ENCODE measurements around the gene PASK.

The PASK gene

DNA sequence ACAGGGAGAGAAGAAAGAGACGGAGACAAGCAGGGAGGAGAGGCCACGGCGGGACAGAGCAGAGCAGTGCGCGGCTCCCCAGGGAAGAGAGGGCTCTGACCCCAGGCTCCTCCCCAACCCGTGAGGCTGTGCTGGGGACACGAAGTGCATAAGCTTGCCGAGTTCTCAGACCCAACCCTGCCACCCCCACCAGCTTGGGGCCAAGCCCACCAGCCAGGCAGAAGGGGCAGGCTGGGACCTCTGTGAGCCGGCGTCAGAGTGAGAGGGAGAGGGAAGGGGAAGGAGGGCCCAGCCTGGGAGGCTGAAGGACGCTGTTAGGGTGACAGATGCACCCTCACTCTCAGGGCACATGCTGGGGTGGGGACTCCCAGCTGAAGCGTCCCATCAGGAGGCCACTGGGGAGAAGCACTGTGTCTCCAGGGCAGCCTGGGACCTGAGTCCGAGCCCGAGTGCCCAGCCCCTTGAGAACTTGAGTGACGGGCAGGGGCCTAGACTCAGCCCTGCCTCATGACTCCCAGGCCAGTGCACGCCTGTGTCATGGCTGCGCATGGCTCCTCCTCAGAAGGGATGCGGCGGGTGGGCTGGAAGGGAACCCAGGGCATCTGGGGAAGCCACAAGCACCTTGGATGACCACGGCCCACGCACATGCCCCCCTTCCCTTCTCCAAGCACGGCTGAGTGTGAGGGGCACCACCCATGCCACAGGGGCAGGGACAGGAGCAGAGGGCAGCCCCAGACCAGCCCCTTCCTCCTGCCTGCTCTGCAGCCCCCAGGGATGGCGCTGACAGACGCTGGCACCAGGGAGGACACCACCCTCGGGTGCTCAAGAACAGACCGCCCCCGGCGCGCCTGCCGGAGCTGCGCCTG lies 78.2 kb downstream of the PASK start:
- no peak for DNase-seq (ENCODE audit: low read depth)
- no peak overlapping the region for H3K4me3 ChIP-seq (ENCODE audit: low read depth, low read length)
- no peak for TF ChIP-seq CTCF (IDR thresholded peaks at IDR 0.05; ENCODE audit: control insufficient read depth, extremely low read depth, insufficient read depth)

- no peak for TF ChIP-seq CTCF (IDR thresholded peaks at IDR 0.05; ENCODE audit: control insufficient read depth, extremely low read depth, insufficient read depth)
- no peak overlapping the region for H3K4me3 ChIP-seq (ENCODE audit: low read depth, low read length)
- no peak for DNase-seq (ENCODE audit: low read depth)
These were observed 78.9 kb downstream of the PASK start for GRCh38 chr2:241070361-241070760.

GRCh38 chr2:241069821-241070281 lies 79.4 kb downstream of the PASK start:
- DNase-seq (ENCODE audit: low read depth): no peak
- no peak overlapping the region for H3K4me3 ChIP-seq (ENCODE audit: low read depth, low read length)
- TF ChIP-seq CTCF (IDR thresholded peaks at IDR 0.05; ENCODE audit: control insufficient read depth, extremely low read depth, insufficient read depth): no peak

DNA sequence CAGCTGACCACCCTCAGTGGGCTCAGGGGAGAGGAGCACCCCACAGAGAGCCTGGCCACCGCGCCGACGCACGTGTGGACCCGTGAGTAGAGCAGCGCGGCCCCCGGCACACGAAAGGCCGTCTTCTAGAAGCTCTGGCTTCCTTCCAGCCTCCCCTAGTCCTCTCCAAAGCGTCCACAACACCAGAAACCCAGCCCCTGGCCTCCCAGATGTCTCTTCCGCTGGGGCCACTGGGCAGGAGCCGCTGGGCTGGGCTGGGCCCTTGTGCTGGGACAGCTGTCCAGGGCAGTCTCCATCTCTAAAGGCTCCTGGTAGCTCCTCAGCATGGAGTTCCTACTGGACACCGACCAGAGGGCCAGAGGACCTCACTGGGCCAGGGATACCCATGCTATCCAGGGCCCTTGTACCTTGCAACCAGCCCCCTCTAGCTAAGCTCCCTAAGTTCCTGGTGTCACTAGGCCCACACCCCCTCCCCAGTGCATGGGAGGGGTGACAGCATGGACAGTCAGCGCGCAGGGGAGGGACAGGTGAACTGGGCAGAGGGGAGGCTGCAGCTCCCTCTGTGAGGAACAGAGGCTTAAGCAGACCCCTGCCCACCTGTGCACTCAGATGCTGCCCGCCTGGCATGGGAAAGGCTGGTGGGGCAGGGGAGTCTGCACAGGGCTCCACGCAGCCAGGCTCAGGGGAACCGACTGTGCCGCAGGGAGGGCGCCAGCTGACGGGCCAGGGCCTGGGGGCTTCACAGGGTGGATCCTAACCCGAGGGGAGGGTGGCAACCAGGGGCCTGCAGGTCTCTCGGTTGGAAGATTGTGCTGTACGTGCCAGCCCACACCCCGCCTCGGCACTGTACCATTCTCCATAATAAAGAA lies 80.1 kb downstream of the PASK start:
- DNase-seq (ENCODE audit: low read depth): no peak
- H3K4me3 ChIP-seq (ENCODE audit: low read depth, low read length): no peak overlapping the region
- TF ChIP-seq CTCF (IDR thresholded peaks at IDR 0.05; ENCODE audit: control insufficient read depth, extremely low read depth, insufficient read depth): no peak

- no peak for TF ChIP-seq CTCF (IDR thresholded peaks at IDR 0.05; ENCODE audit: control insufficient read depth, extremely low read depth, insufficient read depth)
- H3K4me3 ChIP-seq (ENCODE audit: low read depth, low read length): no peak overlapping the region
- DNase-seq (ENCODE audit: low read depth): no peak
These were observed 80.9 kb downstream of the PASK start for GRCh38 chr2:241068136-241068941.

DNA sequence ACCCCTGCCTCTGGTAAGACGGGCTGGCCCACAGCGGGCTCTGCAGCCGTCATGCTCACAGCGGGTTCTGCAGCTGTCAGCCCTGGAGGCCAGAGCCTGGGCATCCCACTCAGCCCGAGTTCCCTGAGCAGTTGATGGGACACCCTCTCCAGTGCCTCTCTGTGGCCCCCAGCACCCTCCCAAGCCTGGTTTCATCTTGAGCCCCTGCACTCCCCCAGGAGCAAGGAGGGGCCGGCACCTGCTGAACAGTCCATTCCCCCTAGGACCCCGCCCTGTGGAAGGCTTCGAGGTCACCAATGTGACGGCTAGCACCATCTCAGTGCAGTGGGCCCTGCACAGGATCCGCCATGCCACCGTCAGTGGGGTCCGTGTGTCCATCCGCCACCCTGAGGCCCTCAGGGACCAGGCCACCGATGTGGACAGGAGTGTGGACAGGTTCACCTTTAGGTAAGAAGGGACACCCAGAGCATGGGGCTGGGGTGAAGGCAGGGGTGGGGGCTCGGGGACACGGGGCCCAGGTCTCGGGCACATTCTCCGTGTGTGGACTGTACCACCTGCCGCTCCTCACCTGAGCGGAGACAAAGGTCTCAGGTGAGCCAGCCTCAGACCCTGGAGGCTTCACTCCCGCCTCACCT lies 81.7 kb downstream of the PASK start:
- DNase-seq (ENCODE audit: low read depth): no peak
- no peak overlapping the region for H3K4me3 ChIP-seq (ENCODE audit: low read depth, low read length)
- no peak for TF ChIP-seq CTCF (IDR thresholded peaks at IDR 0.05; ENCODE audit: control insufficient read depth, extremely low read depth, insufficient read depth)
